Stomach smooth muscle (tissue), 2 donors: ENCODE measurements around the gene CNTD1.

Source experiments
- H3K27ac ChIP-seq: one replicate; pipeline ENCODE4 v1.7.0; 2013; ENCODE audit warnings: mild to moderate bottlenecking, low read length, inconsistent platforms
- H3K27me3 ChIP-seq, 2 donors: one replicate each; pipeline ENCODE4 v1.7.0; 2013; ENCODE audit warnings: low read length in 2 of 2; ENCODE audit not compliant: insufficient read depth in 2 of 2, control insufficient read depth in 1 of 2
- H3K36me3 ChIP-seq, 2 donors: one replicate each; pipeline ENCODE4 v1.7.0; 2013; ENCODE audit warnings: low read length in 2 of 2; ENCODE audit not compliant: control insufficient read depth in 2 of 2, insufficient read depth in 2 of 2
- H3K4me1 ChIP-seq: one replicate; pipeline ENCODE4 v1.7.0; 2013; ENCODE audit warnings: low read length; ENCODE audit not compliant: control insufficient read depth, insufficient read depth
- H3K4me3 ChIP-seq, 2 donors: one replicate each; pipeline ENCODE4 v1.7.0; 2013; ENCODE audit warnings: low read length in 2 of 2
- H3K9ac ChIP-seq, 2 donors: one replicate each; pipeline ENCODE4 v1.7.0; 2013; ENCODE audit warnings: low read length in 2 of 2, mild to moderate bottlenecking in 1 of 2
- H3K9me3 ChIP-seq, 2 donors: one replicate each; pipeline ENCODE4 v1.7.0; 2013; ENCODE audit warnings: low read length in 2 of 2; ENCODE audit not compliant: control insufficient read depth in 2 of 2
- donor health status: healthy.
- donor health status: Pancreatic carcinoma.

Gene CNTD1

GRCh38 chr17:42798383-42799380 lies at the start of gene CNTD1, which contains the start of gene COA3:
CNTD1 (plus strand) TSS chr17:42798861; CDS start chr17:42799068, 207 bp downstream.
COA3 (minus strand) TSS chr17:42798704; CDS start chr17:42798681, 23 bp downstream.
- Histone ChIP-seq H3K27ac (peak within 1 kb of the TSS; percentile 73), H3K27me3 (no peaks in the 10 kb centered on the region), H3K4me1 (peaks cover 24% of the 10 kb centered on the region), H3K36me3 (peaks cover 15 to 17% of the 10 kb centered on the region in 2 donors), H3K9ac (peak within 1 kb of the TSS; percentile 94 to 98), H3K9me3 (no peaks in the 10 kb centered on the region), H3K4me3 (peak within 1 kb of the TSS; percentile 98 to 99)

- H3K4me1 ChIP-seq, result peaks cover 20% of the 10 kb centered on the region
- peak overlapping the region in 1 of 2 donors; percentile 13 for H3K9ac ChIP-seq
- H3K4me3 ChIP-seq, result no peak overlapping the region
- H3K27ac ChIP-seq, result peak overlapping the region; percentile 64
- no peaks in the 10 kb centered on the region for H3K36me3 ChIP-seq
- H3K27me3 ChIP-seq, result peaks cover 0 to 3% of the 10 kb centered on the region in 2 donors
- no peaks in the 10 kb centered on the region for H3K9me3 ChIP-seq
These were observed 49.5 kb upstream of the CNTD1 start for GRCh38 chr17:42748908-42749798.

GRCh38 chr17:42750739-42751344 lies 47.8 kb upstream of the CNTD1 start:
- H3K27ac ChIP-seq, result peak overlapping the region; percentile 6
- H3K9me3 ChIP-seq, result no peaks in the 10 kb centered on the region
- peaks cover 14% of the 10 kb centered on the region for H3K4me1 ChIP-seq
- no peak overlapping the region for H3K4me3 ChIP-seq
- H3K27me3 ChIP-seq, result peaks cover 0 to 3% of the 10 kb centered on the region in 2 donors
- no peaks in the 10 kb centered on the region for H3K36me3 ChIP-seq
- H3K9ac ChIP-seq, result no peak overlapping the region

GRCh38 chr17:42751628-42752027 lies 47.0 kb upstream of the CNTD1 start:
- no peak overlapping the region for H3K27ac ChIP-seq
- no peaks in the 10 kb centered on the region for H3K36me3 ChIP-seq
- H3K9me3 ChIP-seq, result no peaks in the 10 kb centered on the region
- H3K27me3 ChIP-seq, result peaks cover 0 to 3% of the 10 kb centered on the region in 2 donors
- H3K4me1 ChIP-seq, result peaks cover 16% of the 10 kb centered on the region
- no peak overlapping the region for H3K4me3 ChIP-seq
- no peak overlapping the region for H3K9ac ChIP-seq

GRCh38 chr17:42754782-42755181 lies 43.9 kb upstream of the CNTD1 start:
- Histone ChIP-seq H3K27ac (no peak overlapping the region), H3K9me3 (no peaks in the 10 kb centered on the region)

GRCh38 chr17:42759982-42760651 lies 38.5 kb upstream of the CNTD1 start:
- H3K27ac ChIP-seq, result no peak overlapping the region
- H3K9ac ChIP-seq, result peak overlapping the region in 1 of 2 donors; percentile 21
- peaks cover 13 to 21% of the 10 kb centered on the region in 2 donors for H3K27me3 ChIP-seq
- no peaks in the 10 kb centered on the region for H3K9me3 ChIP-seq
- H3K4me3 ChIP-seq, result peak overlapping the region in 1 of 2 donors; percentile 69
- no peaks in the 10 kb centered on the region for H3K36me3 ChIP-seq
- peaks cover 27% of the 10 kb centered on the region for H3K4me1 ChIP-seq

More at GRCh38 chr17:42754782-42755181, 43.9 kb upstream of the CNTD1 start:
- Histone ChIP-seq H3K27me3 (peaks cover 0 to under 1% of the 10 kb centered on the region in 2 donors), H3K36me3 (no peaks in the 10 kb centered on the region), H3K4me1 (peaks cover 6% of the 10 kb centered on the region), H3K9ac (no peak overlapping the region), H3K4me3 (no peak overlapping the region)

GRCh38 chr17:42760652-42761581 lies 37.7 kb upstream of the CNTD1 start, which contains the start of gene RAMP2:
RAMP2 (plus strand) TSS chr17:42761227; CDS start chr17:42761262, 35 bp downstream.
- no peaks in the 10 kb centered on the region for H3K9me3 ChIP-seq
- H3K4me3 ChIP-seq, result peak within 1 kb of the TSS; percentile 49 to 69
- H3K4me1 ChIP-seq, result peaks cover 25% of the 10 kb centered on the region
- peaks cover 13 to 21% of the 10 kb centered on the region in 2 donors for H3K27me3 ChIP-seq
- H3K9ac ChIP-seq, result peak within 1 kb of the TSS; percentile 21 to 53
- peak within 1 kb of the TSS; percentile 31 for H3K27ac ChIP-seq
- no peaks in the 10 kb centered on the region for H3K36me3 ChIP-seq

GRCh38 chr17:42761638-42762037 lies 37.0 kb upstream of the CNTD1 start:
- Histone ChIP-seq H3K9me3 (no peaks in the 10 kb centered on the region), H3K4me3 (peak overlapping the region; percentile 49 to 69), H3K9ac (peak overlapping the region; percentile 21 to 53), H3K36me3 (no peaks in the 10 kb centered on the region), H3K4me1 (peaks cover 24% of the 10 kb centered on the region), H3K27ac (peak overlapping the region; percentile 31), H3K27me3 (peaks cover 13 to 21% of the 10 kb centered on the region in 2 donors)

GRCh38 chr17:42766124-42766523 lies 32.5 kb upstream of the CNTD1 start:
- Histone ChIP-seq H3K4me1 (peaks cover 13% of the 10 kb centered on the region), H3K9ac (no peak overlapping the region), H3K9me3 (no peaks in the 10 kb centered on the region), H3K36me3 (no peaks in the 10 kb centered on the region), H3K27me3 (peaks cover 7 to 13% of the 10 kb centered on the region in 2 donors), H3K27ac (no peak overlapping the region), H3K4me3 (no peak overlapping the region)
